Liver (tissue), 3 donors: ENCODE results near the gene CDH4.

ENCODE experiments used
- TF ChIP-seq, protein P1 (sequence below): fragments of 150-350 bp; IDR thresholded peaks from 2 replicates; pipeline ENCODE4 v1.5.1; 2017; ENCODE audit warnings: improper control_type of control experiment, low read depth, low read length; ENCODE audit not compliant: missing input control
- TF ChIP-seq, protein P2 (sequence below): IDR thresholded peaks from 2 replicates; pipeline ENCODE4 v1.6.1; 2016; ENCODE audit warnings: antibody characterized with exemption
- donor health status: healthy.
- donor health status: healthy.

DNA sequence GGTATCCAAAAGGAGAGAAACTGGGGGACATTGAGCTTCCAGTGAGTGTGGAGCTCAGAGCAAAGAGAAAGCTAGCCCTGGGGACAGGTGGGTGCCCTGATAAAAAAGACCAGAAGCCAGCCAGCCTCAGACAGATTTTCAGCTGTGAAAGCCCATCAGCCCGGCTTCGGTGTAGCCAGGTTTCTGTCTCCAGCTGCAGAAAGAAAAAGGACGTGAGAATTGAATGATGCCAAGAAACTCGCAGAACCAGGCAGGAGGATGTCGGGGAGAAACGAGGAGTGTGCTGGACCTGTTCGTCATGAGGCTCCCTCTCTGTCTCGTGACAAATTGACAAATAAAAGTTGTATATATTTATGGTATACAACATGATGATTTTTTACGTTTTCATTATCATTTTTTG lies 63.3 kb downstream of the CDH4 start:
- TF ChIP-seq, protein P1, sequence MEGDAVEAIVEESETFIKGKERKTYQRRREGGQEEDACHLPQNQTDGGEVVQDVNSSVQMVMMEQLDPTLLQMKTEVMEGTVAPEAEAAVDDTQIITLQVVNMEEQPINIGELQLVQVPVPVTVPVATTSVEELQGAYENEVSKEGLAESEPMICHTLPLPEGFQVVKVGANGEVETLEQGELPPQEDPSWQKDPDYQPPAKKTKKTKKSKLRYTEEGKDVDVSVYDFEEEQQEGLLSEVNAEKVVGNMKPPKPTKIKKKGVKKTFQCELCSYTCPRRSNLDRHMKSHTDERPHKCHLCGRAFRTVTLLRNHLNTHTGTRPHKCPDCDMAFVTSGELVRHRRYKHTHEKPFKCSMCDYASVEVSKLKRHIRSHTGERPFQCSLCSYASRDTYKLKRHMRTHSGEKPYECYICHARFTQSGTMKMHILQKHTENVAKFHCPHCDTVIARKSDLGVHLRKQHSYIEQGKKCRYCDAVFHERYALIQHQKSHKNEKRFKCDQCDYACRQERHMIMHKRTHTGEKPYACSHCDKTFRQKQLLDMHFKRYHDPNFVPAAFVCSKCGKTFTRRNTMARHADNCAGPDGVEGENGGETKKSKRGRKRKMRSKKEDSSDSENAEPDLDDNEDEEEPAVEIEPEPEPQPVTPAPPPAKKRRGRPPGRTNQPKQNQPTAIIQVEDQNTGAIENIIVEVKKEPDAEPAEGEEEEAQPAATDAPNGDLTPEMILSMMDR, result no peak
- TF ChIP-seq, protein P2, sequence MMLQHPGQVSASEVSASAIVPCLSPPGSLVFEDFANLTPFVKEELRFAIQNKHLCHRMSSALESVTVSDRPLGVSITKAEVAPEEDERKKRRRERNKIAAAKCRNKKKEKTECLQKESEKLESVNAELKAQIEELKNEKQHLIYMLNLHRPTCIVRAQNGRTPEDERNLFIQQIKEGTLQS, result no peak
